SK-N-SH treated with all-trans-retinoic acid at 6 μM for 48 hours (cell line): Measurements from ENCODE around the gene GREM1.

Experiments
- ATAC-seq: fragments of 200-7000 bp; cut with Tn5 transposase; 3 replicates; pipeline ENCODE4 v1.9.1; 2020; ENCODE audit warnings: mild to moderate bottlenecking, moderate library complexity
- ARNTL ChIP-seq: fragments of 450-650 bp; formaldehyde crosslinking; IDR thresholded peaks from 2 replicates; pipeline ENCODE4 v1.5.0; 2020; ENCODE audit warnings: low read depth, mild to moderate bottlenecking, moderate library complexity, borderline replicate concordance
- BACH2 ChIP-seq: fragments of 250-450 bp; sonication (Bioruptor Pico); IDR thresholded peaks from 2 replicates; pipeline ENCODE4 v1.9.0; 2021; ENCODE audit warnings: mild to moderate bottlenecking, borderline replicate concordance
- CSDC2 ChIP-seq: fragments of 250-450 bp; sonication (Bioruptor Pico); IDR thresholded peaks from 2 replicates; pipeline ENCODE4 v1.5.0; 2020; ENCODE audit warnings: mild to moderate bottlenecking, moderate library complexity
- GLIS3 ChIP-seq: fragments of 250-450 bp; sonication (Bioruptor Pico); IDR thresholded peaks from 2 replicates; pipeline ENCODE4 v1.5.0; 2020; ENCODE audit warnings: mild to moderate bottlenecking, moderate library complexity
- ISL1 ChIP-seq: fragments of 250-450 bp; sonication (Bioruptor Pico); IDR thresholded peaks from 2 replicates; pipeline ENCODE4 v2.1.2; 2022; ENCODE audit warnings: mild to moderate bottlenecking, moderate library complexity
- RARB ChIP-seq: fragments of 250-450 bp; sonication (Bioruptor Pico); IDR thresholded peaks from 2 replicates; pipeline ENCODE4 v1.8.0; 2021; ENCODE audit warnings: mild to moderate bottlenecking, moderate library complexity
- TCF4 ChIP-seq: fragments of 250-450 bp; sonication (Bioruptor Pico); IDR thresholded peaks from 2 replicates; pipeline ENCODE4 v1.8.0; 2021; ENCODE audit warnings: mild to moderate bottlenecking, moderate library complexity, borderline replicate concordance
- TSHZ2 ChIP-seq: fragments of 250-450 bp; sonication (Bioruptor Pico); IDR thresholded peaks from 2 replicates; pipeline ENCODE4 v1.5.0; 2020; ENCODE audit warnings: mild to moderate bottlenecking, moderate library complexity
- ZC3H10 ChIP-seq: fragments of 250-450 bp; sonication (Bioruptor Pico); IDR thresholded peaks from 2 replicates; pipeline ENCODE4 v1.5.1; 2021; ENCODE audit warnings: mild to moderate bottlenecking, moderate library complexity
- ZFP3 ChIP-seq: fragments of 250-450 bp; sonication (Bioruptor Pico); IDR thresholded peaks from 2 replicates; pipeline ENCODE4 v1.5.0; 2020; ENCODE audit warnings: mild to moderate bottlenecking, moderate library complexity
- ZFP30 ChIP-seq: fragments of 450-650 bp; formaldehyde crosslinking; IDR thresholded peaks from 2 replicates; pipeline ENCODE4 v1.5.0; 2022; ENCODE audit warnings: mild to moderate bottlenecking, moderate library complexity
- ZNF565 ChIP-seq: fragments of 450-650 bp; formaldehyde crosslinking; conservative IDR thresholded peaks from 2 replicates; pipeline ENCODE4 v1.5.0; 2020; ENCODE audit warnings: low read depth, mild to moderate bottlenecking, moderate library complexity
- ZNF70 ChIP-seq: fragments of 450-650 bp; formaldehyde crosslinking; IDR thresholded peaks from 2 replicates; pipeline ENCODE4 v1.5.0; 2020; ENCODE audit warnings: mild to moderate bottlenecking, moderate library complexity
- ZNF8 ChIP-seq: fragments of 450-650 bp; formaldehyde crosslinking; IDR thresholded peaks from 2 replicates; pipeline ENCODE4 v1.5.0; 2020; ENCODE audit warnings: mild to moderate bottlenecking, moderate library complexity
- TF ChIP-seq, protein P1 (sequence below): fragments of 250-450 bp; sonication (Bioruptor Pico); IDR thresholded peaks from 2 replicates; pipeline ENCODE4 v1.5.1; 2021; ENCODE audit warnings: mild to moderate bottlenecking, moderate library complexity
- TF ChIP-seq, protein P2 (sequence below): fragments of 250-450 bp; sonication (Bioruptor Pico); IDR thresholded peaks from 2 replicates; pipeline ENCODE4 v1.8.0; 2020; ENCODE audit warnings: mild to moderate bottlenecking, moderate library complexity, borderline replicate concordance
- TF ChIP-seq, protein P3 (sequence below): fragments of 250-450 bp; sonication (Bioruptor Pico); IDR thresholded peaks from 2 replicates; pipeline ENCODE4 v1.5.1; 2020; ENCODE audit warnings: low read depth, mild to moderate bottlenecking, moderate library complexity
- TF ChIP-seq, protein P4 (sequence below): fragments of 250-450 bp; sonication (Bioruptor Pico); IDR thresholded peaks from 2 replicates; pipeline ENCODE4 v1.8.0; 2021; ENCODE audit warnings: low read depth, mild to moderate bottlenecking, moderate library complexity, borderline replicate concordance

Gene GREM1

DNA sequence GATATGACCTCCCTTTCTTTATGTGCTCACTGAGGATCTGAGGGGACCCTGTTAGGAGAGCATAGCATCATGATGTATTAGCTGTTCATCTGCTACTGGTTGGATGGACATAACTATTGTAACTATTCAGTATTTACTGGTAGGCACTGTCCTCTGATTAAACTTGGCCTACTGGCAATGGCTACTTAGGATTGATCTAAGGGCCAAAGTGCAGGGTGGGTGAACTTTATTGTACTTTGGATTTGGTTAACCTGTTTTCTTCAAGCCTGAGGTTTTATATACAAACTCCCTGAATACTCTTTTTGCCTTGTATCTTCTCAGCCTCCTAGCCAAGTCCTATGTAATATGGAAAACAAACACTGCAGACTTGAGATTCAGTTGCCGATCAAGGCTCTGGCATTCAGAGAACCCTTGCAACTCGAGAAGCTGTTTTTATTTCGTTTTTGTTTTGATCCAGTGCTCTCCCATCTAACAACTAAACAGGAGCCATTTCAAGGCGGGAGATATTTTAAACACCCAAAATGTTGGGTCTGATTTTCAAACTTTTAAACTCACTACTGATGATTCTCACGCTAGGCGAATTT is 14.9 kb downstream of the GREM1 start (continued):
- TF ChIP-seq, protein P1, sequence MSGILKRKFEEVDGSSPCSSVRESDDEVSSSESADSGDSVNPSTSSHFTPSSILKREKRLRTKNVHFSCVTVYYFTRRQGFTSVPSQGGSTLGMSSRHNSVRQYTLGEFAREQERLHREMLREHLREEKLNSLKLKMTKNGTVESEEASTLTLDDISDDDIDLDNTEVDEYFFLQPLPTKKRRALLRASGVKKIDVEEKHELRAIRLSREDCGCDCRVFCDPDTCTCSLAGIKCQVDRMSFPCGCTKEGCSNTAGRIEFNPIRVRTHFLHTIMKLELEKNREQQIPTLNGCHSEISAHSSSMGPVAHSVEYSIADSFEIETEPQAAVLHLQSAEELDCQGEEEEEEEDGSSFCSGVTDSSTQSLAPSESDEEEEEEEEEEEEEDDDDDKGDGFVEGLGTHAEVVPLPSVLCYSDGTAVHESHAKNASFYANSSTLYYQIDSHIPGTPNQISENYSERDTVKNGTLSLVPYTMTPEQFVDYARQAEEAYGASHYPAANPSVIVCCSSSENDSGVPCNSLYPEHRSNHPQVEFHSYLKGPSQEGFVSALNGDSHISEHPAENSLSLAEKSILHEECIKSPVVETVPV (CRISPR knock-in tag), result no peak
- TF ChIP-seq RARB (CRISPR knock-in tag) (no peak), TCF4 (no peak), ARNTL (CRISPR knock-in tag) (no peak), BACH2 (CRISPR knock-in tag) (no peak)
- TF ChIP-seq, all 23 proteins: peak for 0

DNA sequence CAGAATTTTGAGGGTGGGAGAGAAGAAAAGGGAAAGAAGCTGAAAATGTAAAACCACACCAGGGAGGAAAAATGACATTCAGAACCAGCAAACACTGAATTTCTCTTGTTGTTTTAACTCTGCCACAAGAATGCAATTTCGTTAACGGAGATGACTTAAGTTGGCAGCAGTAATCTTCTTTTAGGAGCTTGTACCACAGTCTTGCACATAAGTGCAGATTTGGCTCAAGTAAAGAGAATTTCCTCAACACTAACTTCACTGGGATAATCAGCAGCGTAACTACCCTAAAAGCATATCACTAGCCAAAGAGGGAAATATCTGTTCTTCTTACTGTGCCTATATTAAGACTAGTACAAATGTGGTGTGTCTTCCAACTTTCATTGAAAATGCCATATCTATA is 15.5 kb downstream of the GREM1 start:
- TF ChIP-seq CSDC2 (CRISPR knock-in tag), result no peak
- TF ChIP-seq ISL1, result peak; percentile 71
- no peak for TF ChIP-seq ZNF70 (CRISPR knock-in tag)
- ATAC-seq, result no peak

DNA sequence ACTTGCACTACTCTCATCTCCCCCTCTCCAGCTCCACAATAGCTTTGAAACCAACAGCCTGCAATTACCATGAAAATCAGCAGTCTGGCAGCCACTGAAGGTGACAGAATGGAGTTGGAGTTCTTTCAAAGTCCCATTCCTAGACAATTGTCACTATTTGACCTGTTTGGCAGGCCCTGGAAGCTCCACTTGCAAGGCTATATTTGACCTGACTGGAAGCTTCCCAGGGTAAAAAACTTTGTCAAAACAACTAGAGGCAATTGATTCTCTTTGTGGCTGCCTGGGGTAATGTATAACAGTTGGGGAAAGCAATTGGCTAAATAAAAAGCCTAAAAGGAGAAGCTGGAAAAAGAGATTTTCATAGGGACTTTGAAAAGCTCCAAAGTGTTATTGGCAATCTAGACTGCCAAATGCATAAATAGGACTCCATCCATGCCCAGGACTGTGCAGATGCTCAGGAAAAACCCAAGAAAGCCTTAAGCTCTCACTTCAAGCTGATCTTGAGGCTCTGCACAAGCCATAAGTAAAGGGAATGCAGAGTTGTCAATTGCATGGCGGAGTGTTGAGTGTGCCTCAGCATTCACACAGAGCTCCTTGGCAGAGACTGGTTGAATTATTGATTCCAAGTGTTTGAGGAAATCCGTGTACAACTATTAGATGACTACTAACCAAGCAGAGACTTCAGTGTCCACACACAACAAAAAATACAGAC is 18.3 kb downstream of the GREM1 start:
- no peak for TF ChIP-seq BACH2 (CRISPR knock-in tag)
- TF ChIP-seq ARNTL (CRISPR knock-in tag), result no peak
- no peak for TF ChIP-seq TCF4
- TF ChIP-seq, protein P2, sequence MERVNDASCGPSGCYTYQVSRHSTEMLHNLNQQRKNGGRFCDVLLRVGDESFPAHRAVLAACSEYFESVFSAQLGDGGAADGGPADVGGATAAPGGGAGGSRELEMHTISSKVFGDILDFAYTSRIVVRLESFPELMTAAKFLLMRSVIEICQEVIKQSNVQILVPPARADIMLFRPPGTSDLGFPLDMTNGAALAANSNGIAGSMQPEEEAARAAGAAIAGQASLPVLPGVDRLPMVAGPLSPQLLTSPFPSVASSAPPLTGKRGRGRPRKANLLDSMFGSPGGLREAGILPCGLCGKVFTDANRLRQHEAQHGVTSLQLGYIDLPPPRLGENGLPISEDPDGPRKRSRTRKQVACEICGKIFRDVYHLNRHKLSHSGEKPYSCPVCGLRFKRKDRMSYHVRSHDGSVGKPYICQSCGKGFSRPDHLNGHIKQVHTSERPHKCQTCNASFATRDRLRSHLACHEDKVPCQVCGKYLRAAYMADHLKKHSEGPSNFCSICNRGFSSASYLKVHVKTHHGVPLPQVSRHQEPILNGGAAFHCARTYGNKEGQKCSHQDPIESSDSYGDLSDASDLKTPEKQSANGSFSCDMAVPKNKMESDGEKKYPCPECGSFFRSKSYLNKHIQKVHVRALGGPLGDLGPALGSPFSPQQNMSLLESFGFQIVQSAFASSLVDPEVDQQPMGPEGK (CRISPR knock-in tag), result no peak
- ATAC-seq, result no peak

- ATAC-seq, result no peak
- TF ChIP-seq, protein P1 (CRISPR knock-in tag), result no peak
- TF ChIP-seq TSHZ2 (CRISPR knock-in tag), result no peak
- no peak for TF ChIP-seq ZNF565 (CRISPR knock-in tag)
- TF ChIP-seq, protein P3, sequence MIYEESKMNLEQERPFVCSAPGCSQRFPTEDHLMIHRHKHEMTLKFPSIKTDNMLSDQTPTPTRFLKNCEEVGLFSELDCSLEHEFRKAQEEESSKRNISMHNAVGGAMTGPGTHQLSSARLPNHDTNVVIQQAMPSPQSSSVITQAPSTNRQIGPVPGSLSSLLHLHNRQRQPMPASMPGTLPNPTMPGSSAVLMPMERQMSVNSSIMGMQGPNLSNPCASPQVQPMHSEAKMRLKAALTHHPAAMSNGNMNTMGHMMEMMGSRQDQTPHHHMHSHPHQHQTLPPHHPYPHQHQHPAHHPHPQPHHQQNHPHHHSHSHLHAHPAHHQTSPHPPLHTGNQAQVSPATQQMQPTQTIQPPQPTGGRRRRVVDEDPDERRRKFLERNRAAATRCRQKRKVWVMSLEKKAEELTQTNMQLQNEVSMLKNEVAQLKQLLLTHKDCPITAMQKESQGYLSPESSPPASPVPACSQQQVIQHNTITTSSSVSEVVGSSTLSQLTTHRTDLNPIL (CRISPR knock-in tag), result no peak
- TF ChIP-seq ZNF8, result no peak
- TF ChIP-seq, protein P2 (CRISPR knock-in tag), result no peak
- TF ChIP-seq, protein P4, sequence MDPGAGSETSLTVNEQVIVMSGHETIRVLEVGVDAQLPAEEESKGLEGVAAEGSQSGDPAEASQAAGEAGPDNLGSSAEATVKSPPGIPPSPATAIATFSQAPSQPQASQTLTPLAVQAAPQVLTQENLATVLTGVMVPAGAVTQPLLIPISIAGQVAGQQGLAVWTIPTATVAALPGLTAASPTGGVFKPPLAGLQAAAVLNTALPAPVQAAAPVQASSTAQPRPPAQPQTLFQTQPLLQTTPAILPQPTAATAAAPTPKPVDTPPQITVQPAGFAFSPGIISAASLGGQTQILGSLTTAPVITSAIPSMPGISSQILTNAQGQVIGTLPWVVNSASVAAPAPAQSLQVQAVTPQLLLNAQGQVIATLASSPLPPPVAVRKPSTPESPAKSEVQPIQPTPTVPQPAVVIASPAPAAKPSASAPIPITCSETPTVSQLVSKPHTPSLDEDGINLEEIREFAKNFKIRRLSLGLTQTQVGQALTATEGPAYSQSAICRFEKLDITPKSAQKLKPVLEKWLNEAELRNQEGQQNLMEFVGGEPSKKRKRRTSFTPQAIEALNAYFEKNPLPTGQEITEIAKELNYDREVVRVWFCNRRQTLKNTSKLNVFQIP (CRISPR knock-in tag), result no peak
- TF ChIP-seq GLIS3 (CRISPR knock-in tag), result no peak
- TF ChIP-seq BACH2 (CRISPR knock-in tag), result no peak
- TF ChIP-seq ZFP30, result no peak
- no peak for TF ChIP-seq ARNTL (CRISPR knock-in tag)
- no peak for TF ChIP-seq ISL1
- no peak for TF ChIP-seq ZC3H10
- no peak for TF ChIP-seq ZFP3 (CRISPR knock-in tag)
These were observed 18.9 kb downstream of the GREM1 start for GRCh38 chr15:32736701-32737061.
